IMR-90 (cell line): ENCODE measurements around the gene PHLDB1. TPM values are rescaled to one million over a fixed set of nuclear protein-coding genes. Genes with fewer than 3 reads are reported as not detected.

ENCODE experiments used
- ATAC-seq: fragments of 200-7000 bp; cut with Tn5 transposase; 2 replicates; pipeline ENCODE4 v1.9.1; 2020; ENCODE audit warnings: low read depth, mild to moderate bottlenecking, moderate library complexity
- BruUV-seq: library from RNA; stranded (reverse); fragments of 400-500 nt; replicated peaks from 2 replicates; lab custom pipeline; 2021; lab: Mats Ljungman, UMichigan
- CTCF ChIA-PET: fragments of 300-600 bp; formaldehyde crosslinking; extraction: SDS; loops from one replicate; lab custom pipeline; 2021; ENCODE audit warnings: antibody characterized with exemption; lab: Yijun Ruan, JAX
- POLR2A ChIA-PET: fragments of 300-600 bp; sonication (Branson Sonifier 250); formaldehyde crosslinking; loops from one replicate; lab custom pipeline; 2022; ENCODE audit warnings: antibody characterized with exemption; ENCODE audit not compliant: unreplicated experiment; lab: Charles Lee
- DNase-seq: peaks from one replicate; pipeline ENCODE4 v3.0.0; 2013
- H2AFZ ChIP-seq: replicated peaks from 2 replicates; pipeline ENCODE3; 2013; ENCODE audit warnings: low read length, mild to moderate bottlenecking; ENCODE audit not compliant: poor library complexity
- H2AK5ac ChIP-seq: 2 replicates; pipeline ENCODE4 v1.6.1; 2013; ENCODE audit warnings: low read depth, low read length, inconsistent platforms
- H2AK9ac ChIP-seq: replicated peaks from 2 replicates; pipeline ENCODE3; 2013; ENCODE audit warnings: mild to moderate bottlenecking, low read depth, low read length, moderate library complexity; ENCODE audit not compliant: poor library complexity
- H2BK120ac ChIP-seq: 2 replicates; pipeline ENCODE4 v1.6.1; 2013; ENCODE audit warnings: low read depth, low read length, inconsistent platforms
- H2BK15ac ChIP-seq: 3 replicates; pipeline ENCODE4 v1.6.1; 2013; ENCODE audit warnings: low read depth, low read length, inconsistent platforms
- H2BK20ac ChIP-seq: 2 replicates; pipeline ENCODE4 v1.6.1; 2013; ENCODE audit warnings: low read depth, mild to moderate bottlenecking, inconsistent platforms, low read length, moderate library complexity
- H2BK5ac ChIP-seq: 2 replicates; pipeline ENCODE4 v1.6.1; 2013; ENCODE audit warnings: mild to moderate bottlenecking, low read depth, low read length, inconsistent platforms; ENCODE audit not compliant: poor library complexity, severe bottlenecking
- H3K14ac ChIP-seq: replicated peaks from 2 replicates; pipeline ENCODE4 v1.6.1; 2013; ENCODE audit warnings: low read depth, low read length, inconsistent platforms
- H3K18ac ChIP-seq: 2 replicates; pipeline ENCODE4 v1.6.1; 2013; ENCODE audit warnings: low read depth, low read length, control low read depth
- H3K23ac ChIP-seq: 2 replicates; pipeline ENCODE4 v1.6.1; 2013; ENCODE audit warnings: low read depth, low read length, inconsistent platforms
- H3K27ac ChIP-seq: 2 replicates; pipeline ENCODE4 v1.5.1; 2013; ENCODE audit warnings: mild to moderate bottlenecking, control low read depth, low read length; ENCODE audit not compliant: insufficient read depth
- H3K27me3 ChIP-seq: 2 replicates; pipeline ENCODE4 v1.6.1; 2013; ENCODE audit warnings: low read length; ENCODE audit not compliant: control insufficient read depth, insufficient read depth
- H3K36me3 ChIP-seq: 2 replicates; pipeline ENCODE4 v1.6.1; 2013; ENCODE audit warnings: low read length, mixed read lengths; ENCODE audit not compliant: control insufficient read depth, insufficient read depth
- H3K4ac ChIP-seq: 2 replicates; pipeline ENCODE4 v1.6.1; 2013; ENCODE audit warnings: low read depth, low read length, inconsistent platforms
- H3K4me1 ChIP-seq: 2 replicates; pipeline ENCODE4 v1.6.1; 2013; ENCODE audit warnings: low read length, mixed read lengths; ENCODE audit not compliant: control insufficient read depth, insufficient read depth
- H3K4me2 ChIP-seq: 2 replicates; pipeline ENCODE4 v1.6.1; 2013; ENCODE audit warnings: low read depth, mild to moderate bottlenecking, control low read depth, low read length, moderate library complexity
- H3K4me3 ChIP-seq: 2 replicates; pipeline ENCODE4 v1.5.1; 2013; ENCODE audit warnings: low read depth, mild to moderate bottlenecking, control low read depth, low read length, moderate library complexity; ENCODE audit not compliant: insufficient read depth
- H3K56ac ChIP-seq: 2 replicates; pipeline ENCODE4 v1.6.1; 2013; ENCODE audit warnings: low read length, inconsistent platforms; ENCODE audit not compliant: insufficient read depth; ENCODE audit errors: extremely low read depth
- H3K79me1 ChIP-seq, 2 experiments: 2 replicates each; pipeline ENCODE4 v1.6.1; 2013; ENCODE audit warnings: low read length in 2 of 2, inconsistent platforms in 1 of 2, low read depth in 1 of 2
- H3K9ac ChIP-seq: 2 replicates; pipeline ENCODE4 v1.6.1; 2013; ENCODE audit warnings: low read depth, low read length, control low read depth
- H3K9me1 ChIP-seq: 2 replicates; pipeline ENCODE4 v1.6.1; 2013; ENCODE audit warnings: low read length, inconsistent platforms; ENCODE audit not compliant: insufficient read depth
- H3K9me3 ChIP-seq: 2 replicates; pipeline ENCODE4 v1.6.1; 2013; ENCODE audit warnings: low read length; ENCODE audit not compliant: control insufficient read depth, insufficient read depth
- H4K20me1 ChIP-seq: 2 replicates; pipeline ENCODE4 v1.6.1; 2013; ENCODE audit warnings: low read length, inconsistent platforms; ENCODE audit not compliant: insufficient read depth
- H4K5ac ChIP-seq: 2 replicates; pipeline ENCODE4 v1.6.1; 2013; ENCODE audit warnings: mild to moderate bottlenecking, low read depth, low read length, control low read depth
- H4K8ac ChIP-seq, 2 experiments: 2 replicates each; pipeline ENCODE4 v1.6.1; 2013; ENCODE audit warnings: low read depth in 2 of 2, low read length in 2 of 2, control low read depth in 1 of 2, inconsistent platforms in 1 of 2
- H4K91ac ChIP-seq: 2 replicates; pipeline ENCODE4 v1.6.1; 2013; ENCODE audit warnings: low read depth, low read length, inconsistent platforms; ENCODE audit not compliant: insufficient read depth
- CEBPB ChIP-seq: IDR thresholded peaks from 2 replicates; pipeline ENCODE4 v1.6.1; 2012; ENCODE audit warnings: low read depth, low read length, improper control_type of control experiment
- CHD1 ChIP-seq: IDR thresholded peaks from 2 replicates; pipeline ENCODE4 v1.6.1; 2012; ENCODE audit warnings: low read depth, low read length, improper control_type of control experiment
- CTCF ChIP-seq: conservative IDR thresholded peaks from 2 replicates; pipeline ENCODE4 v1.5.1; 2012; ENCODE audit warnings: mild to moderate bottlenecking, low read depth, low read length, improper control_type of control experiment
- ELK1 ChIP-seq: fragments of 150-350 bp; IDR thresholded peaks from 2 replicates; pipeline ENCODE4 v1.6.1; 2016; ENCODE audit warnings: low read depth, mild to moderate bottlenecking, low read length, moderate library complexity, borderline replicate concordance
- FOS ChIP-seq: fragments of 150-350 bp; IDR thresholded peaks from 2 replicates; pipeline ENCODE4 v1.6.1; 2016; ENCODE audit warnings: low read depth, low read length
- MAZ ChIP-seq: IDR thresholded peaks from 2 replicates; pipeline ENCODE4 v1.6.1; 2012; ENCODE audit warnings: low read depth, mild to moderate bottlenecking, low read length, improper control_type of control experiment, moderate library complexity, borderline replicate concordance
- NFE2L2 ChIP-seq: fragments of 150-350 bp; IDR thresholded peaks from 2 replicates; pipeline ENCODE4 v1.6.1; 2016; ENCODE audit warnings: low read depth, mild to moderate bottlenecking, low read length
- POLR2A ChIP-seq: IDR thresholded peaks from 2 replicates; pipeline ENCODE4 v1.6.1; 2012; ENCODE audit warnings: mild to moderate bottlenecking, low read depth, low read length
- RAD21 ChIP-seq: IDR thresholded peaks from 2 replicates; pipeline ENCODE4 v1.6.1; 2012; ENCODE audit warnings: low read length, improper control_type of control experiment
- RCOR1 ChIP-seq: IDR thresholded peaks from 2 replicates; pipeline ENCODE4 v1.6.1; 2012; ENCODE audit warnings: mild to moderate bottlenecking, low read length, improper control_type of control experiment; ENCODE audit not compliant: insufficient replicate concordance
- SMC3 ChIP-seq: fragments of 150-350 bp; IDR thresholded peaks from 2 replicates; pipeline ENCODE4 v1.6.1; 2016; ENCODE audit warnings: low read depth, mild to moderate bottlenecking, antibody characterized with exemption, low read length, moderate library complexity
- USF2 ChIP-seq: fragments of 150-350 bp; IDR thresholded peaks from 2 replicates; pipeline ENCODE4 v1.6.1; 2017; ENCODE audit warnings: mild to moderate bottlenecking, antibody characterized with exemption, low read length, low read depth
- whole genome bisulfite sequencing, 2 experiments: methylation state at CpG; one replicate each; pipeline versions ENCODE4 v1.1.5 to v1.1.7; 2013; ENCODE audit warnings: missing lambda C conversion rate in 2 of 2; ENCODE audit not compliant: insufficient read length in 1 of 2; ENCODE audit errors: extremely low coverage in 2 of 2; 5-methylcytosine and 5-hydroxymethylcytosine counted together
- dilution Hi-C: fragments of 300-500 bp; cut with HindIII; formaldehyde crosslinking; loops from one replicate; pipeline ENCODE4 v1.14.3; 2018; ENCODE audit warnings: low sequenced_read_pairs; ENCODE audit not compliant: unreplicated experiment
- in situ Hi-C: fragments of 300-500 bp; cut with MboI; formaldehyde crosslinking; loops from 3 replicates; pipeline ENCODE4 v1.14.3; 2019; ENCODE audit warnings: low sequenced_read_pairs, inconsistent platforms, mixed read lengths
- intact Hi-C: fragments of 100-400 bp; cut with micrococcal nuclease; formaldehyde crosslinking; loops from 2 replicates; pipeline ENCODE4 v1.10.0; 2022
- polyA plus RNA-seq, 3 experiments: library from polyadenylated mRNA; depleted of rRNA; stranded (reverse); fragments of >200 nt; gene quantifications; 2 replicates each; pipeline ENCODE4 v1.2.3, GENCODE V29; 2012; ENCODE audit warnings: low replicate concordance in 1 of 3
- total RNA-seq: library from RNA; depleted of rRNA; stranded (reverse); fragments of >200 nt; gene quantifications from 2 replicates; pipeline ENCODE4 v1.2.3, GENCODE V29; 2012

Gene PHLDB1
- total and polyA plus RNA-seq, 2 of the 4 experiments (the other 2 are of a cell fraction): 40.0 to 90.4 TPM

- Histone ChIP-seq H3K27me3 (peaks cover 5% of the 10 kb centered on the region), H3K9ac (peak overlapping the region; percentile 46), H2BK5ac (peak overlapping the region; percentile 67), H3K4me3 (peak overlapping the region; percentile 48), H3K4me2 (peak overlapping the region; percentile 92), H2BK20ac (peak overlapping the region; percentile 86), H2BK15ac (peak overlapping the region; percentile 48; the same call in 1 of the 3 replicates), H4K5ac (peak overlapping the region; percentile 39; the same call in 1 of the 2 replicates), H3K36me3 (no peaks in the 10 kb centered on the region), H3K14ac (peak overlapping the region; percentile 78), H2BK120ac (peak overlapping the region; percentile 91), H3K9me3 (no peaks in the 10 kb centered on the region), H2AK9ac (peak overlapping the region; percentile 89), H3K56ac (peak overlapping the region; percentile 40; the same call in 1 of the 2 replicates), H3K79me1 (no peaks in the 10 kb centered on the region), H3K18ac (peak overlapping the region; percentile 42), H3K9me1 (peaks cover 8% of the 10 kb centered on the region; the same call in 1 of the 2 replicates), H3K4me1 (peaks cover 14% of the 10 kb centered on the region), H3K23ac (peak overlapping the region; percentile 74), H3K27ac (peak overlapping the region; percentile 39), H3K4ac (peak overlapping the region; percentile 93), H4K91ac (peak overlapping the region; percentile 90), H4K20me1 (no peaks in the 10 kb centered on the region), H2AK5ac (0 out of 2 replicates have a peak overlapping the region, but pooled peaks have one; percentile 14), H4K8ac (peak overlapping the region; percentile 46 to 91; a peak in 3 of 4 replicates), H2AFZ (peak overlapping the region; percentile 99)
- CTCF ChIA-PET: interaction anchor here (0.6 to 2.0 kb wide), 25 partner anchors 9 to 287 kb away, joined by 3 to 10 read pairs (median 4); partner anchors contain the start of gene UPK2
- intact Hi-C loops: loop anchor here (1.0 to 2.0 kb wide), 3 partner anchors 59 to 266 kb away; partner anchors contain the start of gene UPK2
- in situ Hi-C loops: loop anchor here (5.0 kb wide), 1 partner anchor 267 kb away; the partner anchor contains the start of gene UPK2
- WGBS, 2 experiments: 24% methylated on average over 9 of the region's 30 CpGs; no CpG with 5 or more reads in 1 of the 2 experiments
- POLR2A ChIA-PET: no interaction called here
- DNase-seq (peak; percentile 73), ATAC-seq (peak; percentile 98)
- TF ChIP-seq MAZ (peak; percentile 33; the same call in 1 of the 2 replicates), SMC3 (peak; percentile 65), CHD1 (no peak), ELK1 (no peak), FOS (no peak), NFE2L2 (no peak), RCOR1 (no peak), CEBPB (no peak), CTCF (peak; percentile 91), POLR2A (no peak), USF2 (no peak), RAD21 (peak; percentile 85)
- dilution Hi-C loops: no loop called here
- BruUV-seq: no TSS peak
These were observed 82.6 kb downstream of the PHLDB1 start for GRCh38 chr11:118689852-118690552.
